PC-9 (cell line): ENCODE data around the gene TCF4. TPM values are rescaled to one million over a fixed set of nuclear protein-coding genes. Genes with fewer than 3 reads are reported as not detected.

ENCODE experiments used
- BruUV-seq: library from RNA; stranded (reverse); fragments of 400-500 nt; replicated peaks from 2 replicates; lab custom pipeline; 2021; lab: Mats Ljungman, UMichigan
- CTCF ChIA-PET: fragments of 300-600 bp; sonication (Branson Sonifier 250); formaldehyde crosslinking; loops from one replicate; lab custom pipeline; 2022; ENCODE audit warnings: antibody characterized with exemption; lab: Charles Lee
- POLR2A ChIA-PET: fragments of 300-600 bp; sonication (Branson Sonifier 250); formaldehyde crosslinking; loops from one replicate; lab custom pipeline; 2022; ENCODE audit warnings: antibody characterized with exemption; ENCODE audit not compliant: unreplicated experiment; lab: Charles Lee
- DNase-seq, 2 experiments: peaks; one replicate each; pipeline versions ENCODE4 v3.0.0 to v3.0.0-alpha.2; 2015 to 2022; ENCODE audit warnings: mixed read lengths in 1 of 2
- H2AFZ ChIP-seq: fragments of 200-600 bp; sonication (generic); 2 replicates; pipeline ENCODE4 v1.8.1; 2017; ENCODE audit warnings: antibody characterized with exemption
- H3F3A ChIP-seq: fragments of 200-600 bp; sonication (generic); 2 replicates; pipeline ENCODE4 v1.8.1; 2017; ENCODE audit warnings: antibody characterized with exemption, mild to moderate bottlenecking, low read depth; ENCODE audit not compliant: insufficient read depth
- H3K27ac ChIP-seq: fragments of 200-600 bp; sonication (generic); 2 replicates; pipeline ENCODE4 v1.6.1; 2016; ENCODE audit warnings: mixed run types
- H3K27me3 ChIP-seq: fragments of 200-600 bp; sonication (generic); 2 replicates; pipeline ENCODE4 v1.6.1; 2016; ENCODE audit warnings: low read depth, mixed run types; ENCODE audit not compliant: insufficient read depth
- H3K36me3 ChIP-seq: fragments of 200-600 bp; sonication (generic); 2 replicates; pipeline ENCODE4 v1.6.1; 2016; ENCODE audit warnings: low read depth, mixed run types
- H3K4me1 ChIP-seq: fragments of 200-600 bp; sonication (generic); replicated peaks from 2 replicates; pipeline ENCODE4 v1.6.1; 2016; ENCODE audit warnings: mixed run types; ENCODE audit not compliant: insufficient read depth
- H3K4me2 ChIP-seq: fragments of 200-600 bp; sonication (generic); 2 replicates; pipeline ENCODE4 v1.6.1; 2017; ENCODE audit warnings: mixed run types
- H3K4me3 ChIP-seq: fragments of 200-600 bp; sonication (generic); 2 replicates; pipeline ENCODE4 v1.6.1; 2016; ENCODE audit warnings: mixed run types
- H3K79me2 ChIP-seq: fragments of 200-600 bp; sonication (generic); 2 replicates; pipeline ENCODE4 v1.6.1; 2017; ENCODE audit warnings: low read depth, mixed run types
- H3K9me2 ChIP-seq: fragments of 200-600 bp; sonication (generic); 2 replicates; pipeline ENCODE4 v1.8.1; 2017; ENCODE audit warnings: mild to moderate bottlenecking; ENCODE audit not compliant: insufficient read depth
- H3K9me3 ChIP-seq: fragments of 200-600 bp; sonication (generic); 2 replicates; pipeline ENCODE4 v1.8.1; 2016; ENCODE audit warnings: low read depth; ENCODE audit not compliant: insufficient read depth
- H4K20me1 ChIP-seq: fragments of 200-600 bp; sonication (generic); 2 replicates; pipeline ENCODE4 v1.8.1; 2017; ENCODE audit not compliant: insufficient read depth
- CTCF ChIP-seq: fragments of 200-600 bp; sonication (generic); conservative IDR thresholded peaks from 2 replicates; pipeline ENCODE4 v1.6.1; 2017; ENCODE audit warnings: mixed run types, antibody characterized with exemption, mild to moderate bottlenecking, moderate library complexity
- EZH2 ChIP-seq: fragments of 200-600 bp; sonication (generic); IDR thresholded peaks from 2 replicates; pipeline ENCODE4 v1.8.0; 2017; ENCODE audit warnings: antibody characterized with exemption, low read depth
- intact Hi-C: fragments of 100-400 bp; cut with micrococcal nuclease; formaldehyde crosslinking; loops from one replicate; pipeline ENCODE4 v1.10.0; 2022; ENCODE audit not compliant: unreplicated experiment
- total RNA-seq: library from RNA; stranded (reverse); gene quantifications from 2 replicates; pipeline ENCODE4 v1.2.3, GENCODE V29; 2021

TCF4 gene
- total RNA-seq, 1 experiment from 2014 or later: 0.74 TPM

GRCh38 chr18:55491616-55492015, 96.4 kb downstream of the TCF4 start:
- no peak for TF ChIP-seq EZH2
- TF ChIP-seq CTCF: no peak
- Histone ChIP-seq H3K79me2 (no peaks in the 10 kb centered on the region), H3K36me3 (no peaks in the 10 kb centered on the region), H3K27me3 (no peaks in the 10 kb centered on the region), H4K20me1 (no peaks in the 10 kb centered on the region), H3K4me3 (no peak overlapping the region), H3K4me2 (no peak overlapping the region), H2AFZ (no peak overlapping the region), H3K9me2 (no peaks in the 10 kb centered on the region; the same call in 1 of the 2 replicates), H3K4me1 (no peaks in the 10 kb centered on the region), H3K9me3 (no peaks in the 10 kb centered on the region), H3K27ac (no peak overlapping the region), H3F3A (no peaks in the 10 kb centered on the region)
- intact Hi-C loops: no loop called here
- ChIA-PET POLR2A (no interaction called here), CTCF (no interaction called here)
- no peak for DNase-seq
- BruUV-seq: no TSS peak

GRCh38 chr18:55489034-55489986, 98.7 kb downstream of the TCF4 start:
- no peak overlapping the region for H2AFZ ChIP-seq
- H3F3A ChIP-seq: no peaks in the 10 kb centered on the region
- H3K36me3 ChIP-seq: no peaks in the 10 kb centered on the region
- H3K4me2 ChIP-seq: no peak overlapping the region
- no peak for TF ChIP-seq CTCF
- TF ChIP-seq EZH2: no peak
- H3K4me1 ChIP-seq: no peaks in the 10 kb centered on the region
- H3K9me3 ChIP-seq: no peaks in the 10 kb centered on the region
- no peaks in the 10 kb centered on the region for H4K20me1 ChIP-seq
- no TSS peak for BruUV-seq
- CTCF ChIA-PET: no interaction called here
- no peaks in the 10 kb centered on the region; the same call in 1 of the 2 replicates for H3K9me2 ChIP-seq
- no peaks in the 10 kb centered on the region for H3K27me3 ChIP-seq
- H3K79me2 ChIP-seq: no peaks in the 10 kb centered on the region
- no peak overlapping the region for H3K4me3 ChIP-seq
- H3K27ac ChIP-seq: no peak overlapping the region
- no peak for DNase-seq
- intact Hi-C loops: no loop called here
- POLR2A ChIA-PET: no interaction called here

GRCh38 chr18:55488473-55488872, 99.5 kb downstream of the TCF4 start:
- no peak overlapping the region for H3K4me2 ChIP-seq
- no peaks in the 10 kb centered on the region for H3K4me1 ChIP-seq
- no peak overlapping the region for H3K27ac ChIP-seq
- no peaks in the 10 kb centered on the region for H3F3A ChIP-seq
- no peaks in the 10 kb centered on the region for H3K27me3 ChIP-seq
- no peaks in the 10 kb centered on the region for H3K9me3 ChIP-seq
- H3K79me2 ChIP-seq: no peaks in the 10 kb centered on the region
- DNase-seq: no peak
- intact Hi-C loops: no loop called here
- POLR2A ChIA-PET: no interaction called here
- H3K4me3 ChIP-seq: no peak overlapping the region
- CTCF ChIA-PET: no interaction called here
- H3K9me2 ChIP-seq: no peaks in the 10 kb centered on the region; the same call in 1 of the 2 replicates
- H3K36me3 ChIP-seq: no peaks in the 10 kb centered on the region
- BruUV-seq: no TSS peak
- no peaks in the 10 kb centered on the region for H4K20me1 ChIP-seq
- TF ChIP-seq CTCF (no peak), EZH2 (no peak)
- no peak overlapping the region for H2AFZ ChIP-seq
